ENCODE data around the gene RAPGEF6.

DNA sequence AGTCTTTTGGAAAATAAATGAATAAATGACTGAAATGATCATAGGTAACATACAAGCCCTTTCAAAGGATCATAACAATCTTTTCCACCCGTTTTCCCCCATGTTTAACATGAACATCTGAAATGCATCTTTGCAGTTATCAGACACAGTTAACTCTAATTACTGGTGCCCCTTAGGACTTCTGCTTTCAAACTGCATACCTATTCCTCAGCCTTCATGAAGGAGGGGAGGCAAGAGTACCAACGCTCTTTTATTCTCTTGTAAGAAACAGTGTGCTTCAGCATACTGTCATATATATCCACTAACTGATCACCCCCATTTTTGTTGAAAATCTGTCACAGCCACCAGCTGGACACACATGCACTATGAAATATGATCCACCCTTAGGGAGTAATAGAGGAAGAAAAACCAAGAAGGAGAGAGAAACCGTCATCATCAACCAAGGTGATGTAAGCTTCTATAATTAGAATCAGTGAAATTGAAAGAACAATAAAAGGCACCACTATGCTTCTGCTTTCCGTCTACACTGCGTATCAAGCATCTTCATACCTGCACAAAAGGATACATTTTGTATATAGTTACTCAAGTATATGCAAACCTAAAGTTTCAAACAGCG, 98.7 kb downstream of the RAPGEF6 start:
- TF ChIP-seq POLR2A (IDR thresholded peaks at IDR 0.05; ENCODE audit: low read depth) (no peak), POLR2AphosphoS5 (IDR thresholded peaks at IDR 0.05) (no peak), EP300 (IDR thresholded peaks at IDR 0.05) (no peak)
- TF ChIP-seq, protein P1, sequence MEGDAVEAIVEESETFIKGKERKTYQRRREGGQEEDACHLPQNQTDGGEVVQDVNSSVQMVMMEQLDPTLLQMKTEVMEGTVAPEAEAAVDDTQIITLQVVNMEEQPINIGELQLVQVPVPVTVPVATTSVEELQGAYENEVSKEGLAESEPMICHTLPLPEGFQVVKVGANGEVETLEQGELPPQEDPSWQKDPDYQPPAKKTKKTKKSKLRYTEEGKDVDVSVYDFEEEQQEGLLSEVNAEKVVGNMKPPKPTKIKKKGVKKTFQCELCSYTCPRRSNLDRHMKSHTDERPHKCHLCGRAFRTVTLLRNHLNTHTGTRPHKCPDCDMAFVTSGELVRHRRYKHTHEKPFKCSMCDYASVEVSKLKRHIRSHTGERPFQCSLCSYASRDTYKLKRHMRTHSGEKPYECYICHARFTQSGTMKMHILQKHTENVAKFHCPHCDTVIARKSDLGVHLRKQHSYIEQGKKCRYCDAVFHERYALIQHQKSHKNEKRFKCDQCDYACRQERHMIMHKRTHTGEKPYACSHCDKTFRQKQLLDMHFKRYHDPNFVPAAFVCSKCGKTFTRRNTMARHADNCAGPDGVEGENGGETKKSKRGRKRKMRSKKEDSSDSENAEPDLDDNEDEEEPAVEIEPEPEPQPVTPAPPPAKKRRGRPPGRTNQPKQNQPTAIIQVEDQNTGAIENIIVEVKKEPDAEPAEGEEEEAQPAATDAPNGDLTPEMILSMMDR (IDR thresholded peaks at IDR 0.05), result no peak
